ENCODE data around the gene MLLT3.

The MLLT3 gene

DNA sequence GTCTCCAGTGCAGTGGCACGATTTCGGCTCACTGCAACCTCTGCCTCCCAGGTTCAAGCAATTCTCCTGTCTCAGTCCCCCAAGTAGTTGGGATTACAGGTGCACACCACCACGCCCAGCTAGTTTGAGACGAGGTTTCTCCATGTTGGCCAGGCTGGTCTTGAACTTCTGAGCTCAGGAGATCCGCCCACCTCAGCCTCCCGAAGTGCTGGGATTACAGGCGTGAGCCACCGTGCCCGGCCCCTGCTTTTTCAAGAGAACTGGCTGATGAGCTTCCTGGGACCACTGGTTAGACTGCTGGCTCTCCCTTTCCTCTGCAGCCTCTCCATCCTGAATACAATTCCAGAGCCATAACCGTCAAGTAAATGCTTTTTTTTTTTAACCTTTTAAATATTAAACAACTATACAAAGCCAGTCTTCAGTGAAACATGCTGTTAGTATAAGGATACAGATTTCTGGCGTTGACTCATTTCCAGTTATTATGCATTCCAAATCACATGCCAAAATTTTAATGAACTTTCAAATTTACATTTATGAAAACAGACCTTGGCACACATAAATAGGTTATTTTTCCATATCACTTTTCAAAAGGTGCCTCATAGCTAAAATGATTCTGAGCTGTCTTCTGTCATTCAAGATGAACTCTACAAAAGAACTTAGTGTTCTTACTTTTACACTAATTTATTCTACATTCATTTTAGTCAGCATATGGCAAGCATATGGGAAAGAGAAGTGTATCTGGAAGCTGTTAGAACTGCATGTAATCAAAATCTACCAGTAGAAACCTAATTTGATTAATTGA, 116.0 kb downstream of the MLLT3 start:
- H3K36me3 ChIP-seq: no peaks in the 10 kb centered on the region
- H3K27me3 ChIP-seq: no peaks in the 10 kb centered on the region
- no peaks in the 10 kb centered on the region; the same call in 1 of the 2 replicates for H3K4me1 ChIP-seq
- TF ChIP-seq, protein P1, sequence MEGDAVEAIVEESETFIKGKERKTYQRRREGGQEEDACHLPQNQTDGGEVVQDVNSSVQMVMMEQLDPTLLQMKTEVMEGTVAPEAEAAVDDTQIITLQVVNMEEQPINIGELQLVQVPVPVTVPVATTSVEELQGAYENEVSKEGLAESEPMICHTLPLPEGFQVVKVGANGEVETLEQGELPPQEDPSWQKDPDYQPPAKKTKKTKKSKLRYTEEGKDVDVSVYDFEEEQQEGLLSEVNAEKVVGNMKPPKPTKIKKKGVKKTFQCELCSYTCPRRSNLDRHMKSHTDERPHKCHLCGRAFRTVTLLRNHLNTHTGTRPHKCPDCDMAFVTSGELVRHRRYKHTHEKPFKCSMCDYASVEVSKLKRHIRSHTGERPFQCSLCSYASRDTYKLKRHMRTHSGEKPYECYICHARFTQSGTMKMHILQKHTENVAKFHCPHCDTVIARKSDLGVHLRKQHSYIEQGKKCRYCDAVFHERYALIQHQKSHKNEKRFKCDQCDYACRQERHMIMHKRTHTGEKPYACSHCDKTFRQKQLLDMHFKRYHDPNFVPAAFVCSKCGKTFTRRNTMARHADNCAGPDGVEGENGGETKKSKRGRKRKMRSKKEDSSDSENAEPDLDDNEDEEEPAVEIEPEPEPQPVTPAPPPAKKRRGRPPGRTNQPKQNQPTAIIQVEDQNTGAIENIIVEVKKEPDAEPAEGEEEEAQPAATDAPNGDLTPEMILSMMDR (IDR thresholded peaks at IDR 0.05; ENCODE audit: low read depth, low read length): no peak
- DNase-seq: no peak
- no peak overlapping the region for H3K4me3 ChIP-seq (ENCODE audit: low read depth, low read length)
- no peaks in the 10 kb centered on the region for H3K9me3 ChIP-seq

DNA sequence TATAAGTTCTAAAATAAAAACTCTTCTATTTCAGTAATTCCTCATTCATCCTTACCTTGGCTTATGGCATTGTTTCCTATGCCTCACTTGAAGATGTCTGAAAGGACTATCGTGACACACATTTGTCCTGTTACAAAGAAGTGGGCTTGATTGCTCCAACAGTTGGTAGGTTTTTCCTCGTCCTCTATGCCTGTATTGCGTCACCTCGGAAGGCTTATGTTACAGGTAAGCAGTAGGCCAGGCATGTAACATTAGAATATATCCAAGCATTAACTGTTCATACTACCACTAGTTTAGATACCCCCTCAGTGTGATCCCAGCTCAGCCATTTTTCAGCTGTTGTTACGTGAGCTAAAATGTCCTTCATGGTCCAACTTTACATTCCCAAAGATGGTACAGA, 116.7 kb downstream of the MLLT3 start:
- Histone ChIP-seq H3K4me1 (no peaks in the 10 kb centered on the region; the same call in 1 of the 2 replicates), H3K4me3 (ENCODE audit: low read depth, low read length) (no peak overlapping the region), H3K27me3 (no peaks in the 10 kb centered on the region), H3K36me3 (no peaks in the 10 kb centered on the region), H3K9me3 (no peaks in the 10 kb centered on the region)
- DNase-seq: no peak
- TF ChIP-seq, protein P1 (IDR thresholded peaks at IDR 0.05; ENCODE audit: low read depth, low read length): no peak

DNA sequence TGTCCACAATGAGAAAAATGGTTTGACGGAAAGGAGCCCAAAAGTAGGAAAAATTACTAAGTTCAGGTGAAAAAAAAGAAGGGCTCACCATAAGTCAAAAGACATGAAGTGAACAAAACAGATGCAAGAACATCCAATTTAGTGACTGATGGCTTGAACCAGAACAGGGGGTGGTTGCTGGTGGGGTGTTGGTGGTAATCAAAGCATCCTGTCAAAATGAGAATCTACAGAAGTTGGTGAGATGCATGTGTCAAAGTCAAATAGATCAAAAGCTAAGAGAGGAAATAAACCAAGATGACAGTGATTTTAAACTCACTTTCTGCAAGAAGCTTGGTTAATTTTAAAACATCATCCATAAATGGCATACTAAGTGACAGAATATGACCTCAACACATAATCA, 117.4 kb downstream of the MLLT3 start:
- TF ChIP-seq, protein P1 (IDR thresholded peaks at IDR 0.05; ENCODE audit: low read depth, low read length): no peak
- no peaks in the 10 kb centered on the region for H3K36me3 ChIP-seq
- no peak overlapping the region for H3K4me3 ChIP-seq (ENCODE audit: low read depth, low read length)
- H3K27me3 ChIP-seq: no peaks in the 10 kb centered on the region
- no peaks in the 10 kb centered on the region for H3K9me3 ChIP-seq
- no peak for DNase-seq
- H3K4me1 ChIP-seq: no peaks in the 10 kb centered on the region; the same call in 1 of the 2 replicates

- no peak for DNase-seq
- no peaks in the 10 kb centered on the region for H3K27me3 ChIP-seq
- no peaks in the 10 kb centered on the region for H3K36me3 ChIP-seq
- H3K9me3 ChIP-seq: no peaks in the 10 kb centered on the region
- H3K4me3 ChIP-seq (ENCODE audit: low read depth, low read length): no peak overlapping the region
- TF ChIP-seq, protein P1 (IDR thresholded peaks at IDR 0.05; ENCODE audit: low read depth, low read length): no peak
- H3K4me1 ChIP-seq: no peaks in the 10 kb centered on the region
These were observed 122.2 kb downstream of the MLLT3 start for GRCh38 chr9:20500101-20500500.

GRCh38 chr9:20499013-20499412, 123.3 kb downstream of the MLLT3 start:
- Histone ChIP-seq H3K4me1 (no peaks in the 10 kb centered on the region), H3K4me3 (ENCODE audit: low read depth, low read length) (no peak overlapping the region), H3K36me3 (no peaks in the 10 kb centered on the region), H3K9me3 (no peaks in the 10 kb centered on the region), H3K27me3 (no peaks in the 10 kb centered on the region)
- TF ChIP-seq, protein P1 (IDR thresholded peaks at IDR 0.05; ENCODE audit: low read depth, low read length): no peak
- no peak for DNase-seq

GRCh38 chr9:20496328-20496727, 126.0 kb downstream of the MLLT3 start:
- Histone ChIP-seq H3K9me3 (no peaks in the 10 kb centered on the region), H3K36me3 (no peaks in the 10 kb centered on the region), H3K4me1 (no peaks in the 10 kb centered on the region), H3K4me3 (ENCODE audit: low read depth, low read length) (no peak overlapping the region), H3K27me3 (no peaks in the 10 kb centered on the region)
- DNase-seq: no peak
- TF ChIP-seq, protein P1 (IDR thresholded peaks at IDR 0.05; ENCODE audit: low read depth, low read length): no peak

Data from BE2C (cell line).